Measurements from ENCODE around the gene PTPN14.

Gene PTPN14

DNA sequence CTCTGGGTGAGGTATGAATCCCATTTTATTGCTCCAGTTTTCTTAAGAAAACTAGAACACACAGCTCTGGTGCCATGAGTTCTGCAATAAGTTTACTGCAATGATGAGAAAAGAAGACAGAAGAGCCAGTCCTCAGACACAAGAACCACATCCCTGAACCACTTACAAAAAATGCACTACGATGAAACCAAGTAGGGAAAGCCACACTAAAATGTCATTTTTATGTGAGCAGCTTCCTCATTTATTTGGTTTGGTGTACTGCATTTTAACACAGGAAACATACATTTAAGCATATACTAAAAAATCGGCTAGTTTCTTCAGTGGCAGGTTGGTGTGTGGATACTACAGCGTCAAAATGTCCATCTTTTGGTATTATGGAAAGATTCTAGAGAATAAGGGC lies 95.9 kb downstream of the PTPN14 start:
- no peak overlapping the region for H3K4me3 ChIP-seq (ENCODE audit: control insufficient read depth, low read depth, low read length)
- no peak for DNase-seq (ENCODE audit: low read depth)
- TF ChIP-seq, protein P1, sequence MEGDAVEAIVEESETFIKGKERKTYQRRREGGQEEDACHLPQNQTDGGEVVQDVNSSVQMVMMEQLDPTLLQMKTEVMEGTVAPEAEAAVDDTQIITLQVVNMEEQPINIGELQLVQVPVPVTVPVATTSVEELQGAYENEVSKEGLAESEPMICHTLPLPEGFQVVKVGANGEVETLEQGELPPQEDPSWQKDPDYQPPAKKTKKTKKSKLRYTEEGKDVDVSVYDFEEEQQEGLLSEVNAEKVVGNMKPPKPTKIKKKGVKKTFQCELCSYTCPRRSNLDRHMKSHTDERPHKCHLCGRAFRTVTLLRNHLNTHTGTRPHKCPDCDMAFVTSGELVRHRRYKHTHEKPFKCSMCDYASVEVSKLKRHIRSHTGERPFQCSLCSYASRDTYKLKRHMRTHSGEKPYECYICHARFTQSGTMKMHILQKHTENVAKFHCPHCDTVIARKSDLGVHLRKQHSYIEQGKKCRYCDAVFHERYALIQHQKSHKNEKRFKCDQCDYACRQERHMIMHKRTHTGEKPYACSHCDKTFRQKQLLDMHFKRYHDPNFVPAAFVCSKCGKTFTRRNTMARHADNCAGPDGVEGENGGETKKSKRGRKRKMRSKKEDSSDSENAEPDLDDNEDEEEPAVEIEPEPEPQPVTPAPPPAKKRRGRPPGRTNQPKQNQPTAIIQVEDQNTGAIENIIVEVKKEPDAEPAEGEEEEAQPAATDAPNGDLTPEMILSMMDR (conservative IDR thresholded peaks at IDR 0.05; ENCODE audit: control insufficient read depth, insufficient read depth, low read depth, low read length), result no peak

DNA sequence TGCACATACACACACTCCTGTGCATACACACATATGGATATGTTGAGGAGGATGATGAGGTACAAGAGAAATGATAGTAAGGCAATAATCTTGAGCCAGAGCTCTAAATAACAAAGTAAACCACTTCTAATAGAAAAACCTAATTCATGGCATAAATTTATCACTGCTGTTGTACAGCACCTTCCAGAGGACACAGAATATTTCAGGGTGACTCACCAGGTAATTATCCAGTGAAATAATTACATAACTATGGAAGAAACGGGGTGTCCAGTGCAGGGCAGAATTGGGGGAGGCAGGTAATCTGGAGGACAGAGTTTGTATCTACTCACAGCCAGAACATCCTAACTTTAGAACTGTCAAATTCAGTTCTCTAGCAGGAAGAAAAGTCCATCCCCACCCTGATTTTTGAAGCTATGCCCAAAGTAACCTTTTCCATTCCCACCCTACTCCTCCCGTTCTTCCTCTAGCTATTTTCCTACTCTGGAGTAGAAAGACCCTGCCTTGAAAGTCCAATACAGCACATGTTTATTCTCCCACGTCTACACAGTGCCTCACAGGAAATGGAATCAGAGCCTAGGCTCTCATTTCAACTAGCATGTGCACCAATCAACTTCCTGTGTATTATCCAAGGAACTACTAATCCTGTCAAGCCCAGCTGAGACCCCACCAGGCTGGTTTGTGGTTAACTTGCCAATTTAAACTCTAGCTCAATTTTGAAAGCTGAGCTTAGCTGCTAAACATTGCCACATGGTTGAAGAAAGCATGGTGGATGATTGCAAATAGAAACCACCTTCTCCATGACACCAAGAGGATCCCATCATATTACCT lies 96.6 kb downstream of the PTPN14 start:
- DNase-seq (ENCODE audit: low read depth), result peak; percentile 88
- TF ChIP-seq, protein P1 (conservative IDR thresholded peaks at IDR 0.05; ENCODE audit: control insufficient read depth, insufficient read depth, low read depth, low read length), result no peak

DNA sequence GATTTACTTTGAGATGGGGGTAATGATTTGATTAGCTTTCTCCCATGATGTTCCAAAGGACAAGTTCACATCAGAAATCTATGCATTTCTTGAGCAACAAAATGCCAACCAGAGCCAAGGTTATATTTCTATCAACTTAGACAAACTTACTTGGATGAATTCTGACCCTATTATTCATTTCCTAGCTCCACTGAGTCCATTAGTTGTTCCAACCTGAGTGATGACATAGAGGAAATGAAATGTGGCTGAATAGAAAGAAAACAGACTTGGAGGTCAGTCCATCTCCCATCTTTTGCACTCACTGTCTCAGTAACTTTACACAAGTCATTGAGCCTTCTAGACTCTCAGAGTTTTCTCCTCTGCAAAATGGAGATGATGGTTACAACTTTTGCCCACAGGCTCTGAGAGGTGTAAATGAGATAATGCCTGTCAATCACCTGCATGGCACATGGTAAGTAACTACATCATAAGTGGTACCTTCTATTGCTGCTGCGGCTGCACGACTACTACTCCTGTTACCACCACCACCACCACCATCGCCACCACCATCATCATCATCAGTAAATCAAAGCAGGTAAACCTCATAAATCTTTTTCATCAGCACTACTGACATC lies 98.2 kb downstream of the PTPN14 start:
- TF ChIP-seq, protein P1 (conservative IDR thresholded peaks at IDR 0.05; ENCODE audit: control insufficient read depth, insufficient read depth, low read depth, low read length), result no peak
- DNase-seq (ENCODE audit: low read depth), result peak; percentile 83
- H3K4me3 ChIP-seq (ENCODE audit: control insufficient read depth, low read depth, low read length), result no peak overlapping the region

More for the DNA sequence above, 96.6 kb downstream of the PTPN14 start:
- H3K4me3 ChIP-seq (ENCODE audit: control insufficient read depth, low read depth, low read length), result no peak overlapping the region

DNA sequence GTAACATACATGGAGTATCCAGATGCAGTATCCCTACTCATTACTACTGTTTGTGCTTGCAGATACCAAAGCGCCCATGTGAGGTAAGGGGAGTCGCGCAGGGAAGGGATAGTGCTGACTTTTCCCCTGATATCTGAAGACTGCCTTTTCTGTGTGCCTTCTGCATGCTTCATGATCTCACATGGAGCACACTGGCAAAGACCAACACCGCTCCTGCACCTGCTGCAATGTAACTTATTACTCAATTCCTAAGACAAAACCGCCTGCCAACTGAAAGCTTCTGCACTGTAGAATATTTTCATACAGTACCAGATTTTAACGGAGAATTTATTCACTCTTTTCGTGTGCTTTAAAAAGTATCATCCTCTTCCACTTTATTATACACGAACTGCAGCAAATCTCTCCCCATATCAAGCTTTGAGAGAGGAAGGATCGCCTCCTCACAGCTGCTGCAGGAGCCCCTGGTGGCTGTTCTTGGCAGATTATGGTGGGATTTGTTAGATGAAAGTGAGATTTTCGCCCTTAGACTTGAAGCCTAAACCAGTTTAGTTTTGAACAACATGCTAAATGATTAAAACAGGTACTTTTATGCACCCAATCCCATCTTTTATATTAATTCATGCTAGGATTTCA lies 99.1 kb downstream of the PTPN14 start:
- no peak for DNase-seq (ENCODE audit: low read depth)
- TF ChIP-seq, protein P1 (conservative IDR thresholded peaks at IDR 0.05; ENCODE audit: control insufficient read depth, insufficient read depth, low read depth, low read length), result peak; percentile 3
- no peak overlapping the region for H3K4me3 ChIP-seq (ENCODE audit: control insufficient read depth, low read depth, low read length)

DNA sequence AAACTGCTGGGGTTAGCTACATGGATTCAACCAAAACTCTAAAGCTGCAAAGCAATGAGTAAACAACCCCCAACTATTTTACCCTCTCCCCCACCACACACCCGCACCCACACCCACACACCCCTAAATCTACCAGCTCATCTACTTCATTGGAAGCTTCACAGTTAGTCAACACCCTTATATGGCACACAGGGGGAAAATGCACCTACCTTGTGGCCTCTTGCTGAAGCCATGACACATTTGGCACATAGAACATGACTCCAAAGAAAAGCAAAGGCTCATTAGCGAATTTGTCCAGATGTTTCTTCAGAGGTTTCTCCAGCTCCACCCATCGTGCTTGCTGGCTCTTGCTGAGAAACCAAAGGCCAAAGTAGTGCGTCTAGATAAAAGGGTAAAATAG lies 99.8 kb downstream of the PTPN14 start:
- TF ChIP-seq, protein P1 (conservative IDR thresholded peaks at IDR 0.05; ENCODE audit: control insufficient read depth, insufficient read depth, low read depth, low read length), result no peak
- DNase-seq (ENCODE audit: low read depth), result peak; percentile 92
- H3K4me3 ChIP-seq (ENCODE audit: control insufficient read depth, low read depth, low read length), result no peak overlapping the region

DNA sequence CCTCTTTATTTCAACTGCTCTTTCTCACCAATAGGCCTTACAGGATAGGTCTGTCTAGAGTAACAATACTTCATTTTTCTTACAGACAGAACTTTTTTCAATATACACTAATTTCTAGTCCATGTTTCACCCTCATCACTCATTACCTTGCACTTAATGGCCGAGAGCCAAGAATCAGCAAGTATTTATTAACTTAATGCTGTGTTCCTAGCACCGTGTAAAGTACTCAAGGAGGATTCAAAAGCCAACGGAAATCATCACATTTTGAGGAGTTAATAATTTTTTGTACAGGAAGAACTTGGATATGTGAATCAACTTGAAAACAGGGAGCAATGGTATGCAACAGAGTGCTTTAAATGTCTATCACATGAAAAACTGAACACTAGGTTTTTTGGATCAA lies 102.0 kb downstream of the PTPN14 start:
- DNase-seq (ENCODE audit: low read depth), result no peak
- H3K4me3 ChIP-seq (ENCODE audit: control insufficient read depth, low read depth, low read length), result no peak overlapping the region
- TF ChIP-seq, protein P1 (conservative IDR thresholded peaks at IDR 0.05; ENCODE audit: control insufficient read depth, insufficient read depth, low read depth, low read length), result no peak
